GM12873 (cell line): ENCODE measurements around the gene PALMD.

Experiments
- CTCF ChIP-seq: IDR thresholded peaks from 2 replicates; pipeline ENCODE4 v1.5.1; 2012; ENCODE audit warnings: low read depth, mild to moderate bottlenecking, moderate library complexity, low read length, control low read depth; ENCODE audit not compliant: insufficient read depth; ENCODE audit errors: missing control alignments

Gene PALMD

GRCh38 chr1:99645699-99646531 is at the start of gene PALMD:
TSS of gene PALMD (plus strand) at chr1:99646113. CDS start at chr1:99646318, 205 bp downstream.
- no peak for TF ChIP-seq CTCF

- TF ChIP-seq CTCF: no peak
Measured at GRCh38 chr1:99598738-99599411, 47.0 kb upstream of the PALMD start.

GRCh38 chr1:99599678-99600175 is 46.2 kb upstream of the PALMD start:
- TF ChIP-seq CTCF: no peak

- TF ChIP-seq CTCF: no peak
Measured at GRCh38 chr1:99600782-99601181, 45.1 kb upstream of the PALMD start.

- no peak for TF ChIP-seq CTCF
Measured at GRCh38 chr1:99601208-99601607, 44.7 kb upstream of the PALMD start.

GRCh38 chr1:99601709-99602403 is 44.1 kb upstream of the PALMD start:
- TF ChIP-seq CTCF: no peak
